ENCODE measurements around the gene DTWD1.
"Not testable (repeated sequence)": the region's sequence is repeated elsewhere in the genome, so short reads cannot be mapped to it uniquely, and the experiment has no call there.

DTWD1 gene

DNA sequence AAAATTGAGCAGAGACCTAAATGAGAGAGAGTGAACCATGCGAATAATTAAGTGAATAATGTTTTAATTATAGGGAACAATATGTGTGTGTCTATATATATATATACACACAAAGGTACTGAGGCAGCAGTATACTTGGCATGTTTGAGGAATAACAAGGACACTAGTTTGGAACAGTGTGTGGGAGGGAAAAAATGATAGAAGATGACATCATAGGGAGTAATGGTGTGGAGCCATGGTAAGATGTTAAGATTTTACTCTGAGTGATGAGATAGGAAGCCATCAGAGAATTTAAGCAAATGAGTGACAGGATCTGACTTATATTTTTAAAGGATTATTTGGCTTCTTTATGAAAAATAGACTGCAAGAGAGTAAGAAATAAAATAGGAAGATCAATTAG, 29.1 kb downstream of the DTWD1 start:
- no peak for DNase-seq

DNA sequence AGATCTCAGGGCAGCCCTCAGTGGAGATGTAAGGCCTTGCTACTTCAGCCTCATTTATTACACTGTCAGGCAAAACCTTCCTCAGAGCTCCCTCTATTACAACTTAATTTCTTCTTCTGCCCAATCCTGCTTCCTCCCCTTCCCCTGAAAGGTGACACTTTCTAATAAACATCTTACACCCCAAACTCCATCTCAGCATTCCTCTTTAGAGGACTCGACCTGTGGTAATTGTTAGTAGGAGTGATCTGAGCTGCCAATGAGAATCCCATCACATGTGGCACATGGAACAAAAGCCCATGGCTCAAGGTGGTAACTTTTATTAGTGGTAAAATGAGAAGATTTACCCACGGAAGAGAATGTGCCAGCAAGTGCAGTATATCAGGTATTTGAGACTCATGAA, 29.8 kb downstream of the DTWD1 start:
- DNase-seq = no peak

DNA sequence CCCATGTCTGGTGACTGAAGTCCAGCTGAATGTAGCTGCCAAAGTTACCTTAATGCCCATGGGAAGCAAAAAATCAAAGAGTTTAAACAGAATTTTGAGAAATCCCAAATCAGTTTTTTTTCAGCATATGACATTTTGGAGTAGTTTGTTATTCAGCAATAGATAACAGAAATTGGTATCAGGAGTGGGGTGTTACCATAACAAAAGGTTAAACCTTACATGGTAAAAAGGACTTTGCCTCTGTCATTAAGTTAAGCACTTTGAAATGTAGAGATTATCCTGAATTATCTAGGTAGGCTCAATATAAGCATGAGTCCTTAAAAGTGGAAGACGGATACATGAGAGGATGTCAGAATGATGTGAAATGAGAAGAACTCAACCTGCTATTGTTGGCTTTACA, 32.1 kb downstream of the DTWD1 start:
- DNase-seq = no peak

DNA sequence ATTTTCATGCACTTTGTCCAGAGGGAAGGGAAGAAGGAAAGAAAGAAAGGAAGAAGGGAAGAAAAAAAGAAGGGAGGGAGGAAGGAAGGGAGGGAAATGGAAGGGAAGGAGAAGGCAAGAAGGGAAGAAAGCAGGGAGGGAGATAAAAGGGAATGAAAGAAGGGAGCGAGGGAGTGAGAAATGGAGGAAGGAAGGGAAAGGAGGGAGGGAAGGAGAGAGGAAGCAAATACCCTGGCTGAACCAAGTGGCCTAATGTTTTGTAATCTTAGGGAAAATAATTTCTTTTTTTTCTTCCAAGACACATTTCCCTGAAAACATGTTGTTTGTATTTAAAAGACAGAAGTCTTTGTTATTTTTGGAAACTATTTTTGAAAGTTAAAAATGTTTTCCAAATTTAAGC, 35.9 kb downstream of the DTWD1 start:
- DNase-seq = no peak

DNA sequence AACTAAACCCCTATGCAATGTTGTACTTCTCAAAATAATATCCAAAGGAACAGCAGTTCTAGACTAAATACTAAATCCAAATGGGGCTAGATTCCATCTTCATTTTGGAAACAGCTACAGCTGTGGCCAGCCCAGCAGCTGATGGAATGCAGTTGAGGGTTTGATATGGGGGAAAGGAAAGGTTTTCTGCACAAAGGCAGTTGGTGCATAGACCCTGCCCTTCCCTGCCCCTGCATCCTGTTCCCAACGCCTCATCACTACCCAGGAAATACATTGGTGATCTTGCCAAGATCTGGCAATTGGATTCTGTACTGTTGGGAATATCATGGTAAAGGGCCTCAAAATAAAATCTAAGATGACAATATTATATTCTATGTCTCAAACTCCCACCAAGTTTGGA, 43.9 kb downstream of the DTWD1 start:
- DNase-seq = no peak

DNA sequence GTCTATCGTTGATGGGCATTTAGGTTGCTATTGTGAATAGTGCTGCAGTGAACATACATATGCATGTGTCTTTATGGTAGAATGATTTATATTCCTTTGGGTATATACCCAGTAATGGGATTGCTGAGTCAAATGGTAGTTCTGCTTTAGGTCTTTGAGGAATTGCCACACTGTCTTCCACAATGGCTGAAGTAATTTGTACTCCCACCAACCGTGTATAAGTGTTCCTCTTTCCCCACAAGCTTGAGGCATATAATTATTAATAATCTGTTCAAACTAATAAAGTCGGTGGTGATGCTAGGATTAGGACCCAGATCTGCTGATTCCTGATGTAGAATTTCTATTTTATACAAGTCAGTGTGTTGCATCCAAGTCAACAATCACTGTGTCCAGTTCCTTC, 45.6 kb downstream of the DTWD1 start:
- DNase-seq = not testable (repeated sequence)

DNA sequence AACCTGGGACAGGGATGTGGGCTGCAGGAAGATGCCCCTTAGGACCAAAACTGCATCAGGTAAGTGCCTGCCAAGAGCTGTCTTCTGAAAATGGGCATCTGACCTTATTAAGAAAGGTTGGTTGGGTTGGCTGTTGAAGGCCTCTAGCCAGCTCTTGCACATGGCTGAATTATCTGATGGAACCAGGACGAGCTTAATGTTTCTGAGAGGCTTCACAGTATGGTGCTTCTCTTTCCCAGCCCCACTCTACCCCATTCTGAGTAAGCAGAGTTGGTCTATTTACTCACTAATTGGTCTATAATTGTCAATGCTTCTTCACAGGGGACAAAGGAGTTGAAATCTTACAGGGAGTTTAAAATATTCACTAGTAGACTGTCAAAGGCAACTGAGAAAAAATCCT, 48.4 kb downstream of the DTWD1 start:
- DNase-seq = no peak

DNA sequence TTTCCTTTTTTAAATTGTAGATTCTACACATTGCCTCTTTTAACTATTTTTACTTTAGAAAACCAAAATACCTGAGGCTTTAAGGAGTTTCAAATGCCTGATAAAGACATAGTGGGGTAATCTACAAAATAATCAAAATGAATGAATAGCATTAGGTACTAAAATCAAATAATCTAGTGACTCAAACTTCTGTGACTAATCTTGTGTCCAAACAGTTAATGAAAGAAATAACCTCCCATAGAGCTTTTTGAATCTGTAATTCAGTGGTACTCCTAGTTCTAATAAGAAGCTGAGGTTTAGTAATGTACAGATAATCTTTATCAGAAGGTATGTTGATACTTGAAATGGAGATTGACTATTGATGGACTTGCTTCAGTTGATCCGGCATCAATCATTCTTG, 53.0 kb downstream of the DTWD1 start:
- DNase-seq = no peak

DNA sequence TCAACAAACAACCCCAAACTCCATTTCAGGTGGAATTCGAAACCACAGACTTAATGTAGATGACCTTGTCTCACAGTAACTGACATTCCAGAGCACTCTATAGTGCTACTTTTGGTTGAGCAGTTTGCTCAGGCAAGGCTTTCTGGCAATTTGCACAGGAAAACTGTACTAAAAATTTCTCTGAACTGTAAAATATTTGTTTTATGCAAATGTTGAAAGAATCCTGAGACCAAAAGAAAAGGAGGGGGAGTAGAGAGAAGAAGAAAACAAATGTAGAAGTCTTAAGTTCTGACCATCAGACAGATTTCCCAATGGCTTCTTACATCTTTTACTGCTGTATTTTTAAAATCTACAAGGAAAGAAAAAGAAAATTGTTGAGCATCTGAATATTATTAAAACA, 53.5 kb downstream of the DTWD1 start:
- no peak for DNase-seq

DNA sequence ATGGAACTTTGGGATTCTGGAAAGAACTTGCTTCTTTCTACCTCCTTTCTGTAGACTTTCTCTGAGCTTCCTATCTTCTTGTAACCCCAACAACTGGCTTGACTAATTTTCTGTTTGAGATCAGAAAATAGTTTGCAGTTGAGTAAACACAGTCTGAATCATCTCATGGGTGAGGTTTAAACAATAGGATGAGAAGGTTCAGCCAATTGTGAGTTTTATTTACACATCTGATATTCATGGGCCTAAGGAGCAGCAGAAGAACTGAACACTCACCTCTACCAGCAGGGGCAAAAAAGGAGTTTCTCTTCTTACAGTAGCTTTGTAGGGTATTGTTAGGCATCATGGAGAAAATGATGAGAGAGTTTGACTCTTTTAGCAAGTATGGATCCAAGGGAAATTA, 54.2 kb downstream of the DTWD1 start:
- DNase-seq = no peak

DNA sequence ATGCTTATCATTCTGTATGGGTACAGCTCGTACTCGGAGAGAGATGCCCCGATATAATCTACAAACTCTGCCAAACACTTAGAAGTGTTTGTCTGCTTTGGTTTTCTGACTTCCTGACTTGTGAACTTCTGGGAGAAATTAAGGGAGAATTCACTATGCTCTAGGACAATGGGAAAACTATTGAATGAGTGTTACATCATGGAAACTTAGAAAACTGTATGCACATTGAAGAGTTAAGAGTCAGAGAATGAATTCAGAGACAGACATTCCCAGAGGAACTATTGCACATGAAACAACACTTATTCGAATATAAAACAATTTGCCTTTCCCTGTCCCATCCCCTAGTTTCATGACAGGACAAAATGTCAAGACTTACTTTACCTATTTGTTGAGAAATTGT, 57.8 kb downstream of the DTWD1 start:
- DNase-seq = no peak

DNA sequence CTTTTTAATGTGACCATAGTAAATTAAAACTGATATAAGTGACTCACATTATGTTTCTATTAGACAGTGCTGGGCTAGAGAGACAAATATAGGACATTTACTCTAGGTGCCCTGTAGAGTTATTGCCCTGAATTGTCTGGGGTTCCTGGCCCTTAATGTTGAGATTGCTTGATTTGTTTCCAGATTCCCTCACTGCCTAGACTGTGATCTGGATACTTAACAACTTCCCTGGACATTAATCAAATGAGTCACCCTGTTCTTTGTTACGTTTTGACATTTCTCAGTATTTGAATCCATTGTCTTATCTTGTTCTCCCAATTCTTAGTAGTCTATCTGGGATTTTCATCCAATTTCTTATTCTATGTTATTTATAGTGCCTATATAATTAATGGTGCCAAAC, 65.8 kb downstream of the DTWD1 start:
- no peak for DNase-seq

DNA sequence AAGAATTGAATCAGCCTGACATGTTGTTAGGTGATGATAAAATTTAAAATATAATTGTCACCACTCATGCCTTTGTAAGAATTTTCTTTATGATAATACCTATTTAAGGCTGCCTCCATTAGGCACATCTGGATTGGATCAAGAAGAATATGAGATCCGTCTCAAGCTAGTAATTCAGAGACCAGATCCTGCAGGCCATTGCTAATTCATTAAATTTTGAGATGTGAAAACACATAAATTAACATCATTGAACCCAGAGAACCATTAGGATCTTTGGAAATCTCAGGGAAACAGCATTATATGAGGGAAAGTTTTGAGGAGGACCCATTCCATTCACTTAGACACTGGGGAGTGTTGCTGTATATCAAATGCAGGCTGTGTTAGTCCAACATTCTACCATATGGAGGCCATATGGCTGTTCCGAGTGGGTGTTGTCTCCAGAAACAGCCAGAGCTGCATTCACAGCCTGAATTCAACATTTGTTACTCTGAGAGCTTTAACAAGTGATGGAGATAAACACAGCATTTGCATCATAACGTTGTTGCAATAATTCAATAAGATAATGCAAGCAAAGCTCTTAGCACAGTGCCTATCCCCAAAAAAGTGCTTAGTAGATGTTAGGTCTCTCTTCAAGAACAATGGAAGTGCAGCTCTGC, 67.4 kb downstream of the DTWD1 start:
- DNase-seq = no peak

DNA sequence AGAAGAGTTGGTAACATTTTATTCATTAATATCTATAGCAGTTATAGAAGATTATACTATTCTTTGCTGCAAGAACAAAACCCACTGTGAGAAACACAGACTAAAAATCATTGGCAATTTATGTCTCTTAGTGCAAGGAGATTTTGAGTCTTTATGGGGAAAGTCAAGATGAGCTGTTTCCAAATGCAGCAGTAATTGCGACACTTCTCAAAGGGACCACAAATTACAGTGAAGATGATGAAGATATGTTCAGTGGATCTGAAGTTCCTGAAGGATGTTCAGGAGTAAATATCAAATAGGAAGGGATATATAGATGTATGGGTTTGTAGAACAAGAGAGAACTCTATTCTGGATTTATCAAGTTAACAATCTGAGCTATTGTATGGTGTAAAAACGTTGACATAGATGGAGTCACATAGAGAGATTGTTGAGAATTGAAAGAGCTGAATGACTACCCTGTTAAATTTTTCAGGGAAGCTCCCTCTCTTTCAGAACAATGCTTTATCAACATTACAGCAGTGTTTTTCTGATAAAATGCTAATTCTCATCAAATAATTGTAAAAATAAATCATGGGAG, 71.8 kb downstream of the DTWD1 start:
- no peak for DNase-seq

DNA sequence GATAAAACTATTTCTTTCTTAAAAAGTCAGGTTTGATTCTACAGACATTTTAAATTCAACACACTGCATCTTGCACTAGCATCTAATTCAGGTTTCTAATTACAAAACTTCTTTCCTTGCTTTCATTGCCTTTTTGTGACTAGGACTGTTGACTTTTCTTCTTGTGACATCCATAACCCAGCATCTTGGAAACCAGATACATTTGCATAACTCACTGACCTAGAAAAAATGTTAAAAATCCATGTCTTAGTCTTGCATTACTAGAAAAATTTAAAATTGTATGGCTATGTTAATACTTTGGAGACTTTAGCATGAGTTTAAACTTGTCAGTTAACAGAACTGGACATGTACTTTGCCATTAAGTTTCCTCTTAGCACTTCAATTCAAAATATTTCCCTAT, 72.7 kb downstream of the DTWD1 start:
- DNase-seq = no peak

DNA sequence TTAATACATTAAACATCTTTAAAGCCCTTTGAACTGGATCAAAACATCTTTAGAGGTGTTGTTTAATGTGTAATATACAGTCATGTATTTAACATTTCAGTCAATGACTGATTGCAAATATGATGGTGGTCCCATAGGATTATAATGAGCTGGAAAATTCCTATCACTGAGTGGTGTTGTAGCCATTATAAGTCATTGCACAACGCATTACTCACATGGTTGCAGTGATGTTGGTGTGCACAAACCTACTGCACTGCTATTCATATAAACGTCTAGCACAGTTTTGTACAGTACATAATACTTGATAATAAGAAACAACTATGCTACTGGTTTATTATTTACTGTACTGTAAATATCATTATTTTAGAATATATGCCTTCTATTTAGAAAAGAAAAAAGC, 75.6 kb downstream of the DTWD1 start:
- no peak for DNase-seq

DNA sequence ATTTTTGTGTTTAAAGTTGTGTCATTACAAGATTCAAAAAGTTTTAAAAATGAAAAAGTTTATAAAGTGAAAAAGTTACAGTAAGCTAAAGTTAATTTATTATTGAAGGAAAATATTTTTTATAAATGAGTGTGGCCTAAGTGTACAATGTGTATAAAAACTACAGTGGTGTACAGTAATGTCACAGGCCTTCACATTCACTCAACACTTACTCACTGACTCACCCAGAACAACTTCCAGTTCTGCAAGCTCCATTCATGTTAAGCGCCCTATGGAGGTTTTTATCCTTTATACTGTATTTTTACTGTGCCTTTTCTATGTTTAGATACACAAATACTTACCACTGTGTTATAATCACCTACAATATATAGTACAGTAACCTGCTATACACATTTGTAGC, 76.3 kb downstream of the DTWD1 start:
- no peak for DNase-seq

DNA sequence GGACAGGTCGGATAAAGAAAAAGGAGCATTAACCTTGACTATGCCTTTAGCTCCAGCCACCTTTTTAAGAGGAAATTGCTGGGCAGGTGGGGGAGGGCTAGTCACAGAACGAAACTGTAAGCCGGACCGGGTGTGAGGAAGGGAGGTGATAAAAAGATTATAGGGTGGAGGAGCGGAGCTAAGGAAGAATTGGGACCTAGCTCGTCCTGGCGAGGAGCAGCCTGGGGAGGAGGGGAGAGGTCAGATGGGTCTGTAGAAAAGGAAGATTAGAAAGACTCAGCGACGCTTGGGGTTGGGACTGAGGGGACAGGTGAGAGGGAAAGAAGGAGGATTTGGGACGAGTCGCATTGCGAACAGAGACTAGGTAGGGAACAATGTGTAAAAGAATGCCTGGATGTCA, 82.1 kb downstream of the DTWD1 start:
- DNase-seq = not testable (repeated sequence)

Data from NCI-H446 treated with DMSO at 0.1 percent for 48 hours (cell line).